ENCODE data around the gene CYP2W1.

GRCh38 chr7:958221-959200 is 24.5 kb upstream of the CYP2W1 start:
- TF ChIP-seq SETDB1 (IDR thresholded peaks at IDR 0.05; ENCODE audit: insufficient read length, low read length) (no peak), CTCF (tag by site-specific recombination; IDR thresholded peaks at IDR 0.05) (no peak), ZNF473 (tag by site-specific recombination; IDR thresholded peaks at IDR 0.05) (no peak)

All from HEK293 (cell line).